Activated CD4-positive, alpha-beta T cell treated with anti-CD3 and anti-CD28 coated beads, Interleukin-2, amount 50 U/mL, for 24 hours (primary cell): ENCODE results near the gene NCAPD2.
"Not testable (repeated sequence)": the region's sequence is repeated elsewhere in the genome, so short reads cannot be mapped to it uniquely, and the experiment has no call there.

Experiments used
- DNase-seq, 2 donors: peaks; one replicate each; pipeline ENCODE4 v3.0.0-alpha.2; 2020; ENCODE audit warnings: low read depth in 1 of 2, low spot score in 1 of 2

The NCAPD2 gene

GRCh38 chr12:6494258-6494743, 399 bp downstream of the NCAPD2 start:
- no peak for DNase-seq

- no peak for DNase-seq
Measured at GRCh38 chr12:6494968-6495367, 1.1 kb downstream of the NCAPD2 start.

GRCh38 chr12:6497291-6497690, 3.4 kb downstream of the NCAPD2 start:
- DNase-seq: not testable (repeated sequence)

- DNase-seq: no peak
Measured at GRCh38 chr12:6500466-6500865, 6.6 kb downstream of the NCAPD2 start.

- no peak for DNase-seq
Measured at GRCh38 chr12:6507102-6507998, 13.4 kb downstream of the NCAPD2 start.

GRCh38 chr12:6508087-6508486, 14.2 kb downstream of the NCAPD2 start:
- no peak for DNase-seq

GRCh38 chr12:6520186-6520585, 26.3 kb downstream of the NCAPD2 start:
- DNase-seq: no peak

- no peak for DNase-seq
Measured at GRCh38 chr12:6522193-6522592, 28.3 kb downstream of the NCAPD2 start.

- DNase-seq: no peak
Measured at GRCh38 chr12:6523708-6524107, 29.8 kb downstream of the NCAPD2 start.

- no peak for DNase-seq
Measured at GRCh38 chr12:6524648-6525047, 30.7 kb downstream of the NCAPD2 start.

GRCh38 chr12:6526201-6526600, 32.3 kb downstream of the NCAPD2 start:
- no peak for DNase-seq

GRCh38 chr12:6526766-6527525, 33.0 kb downstream of the NCAPD2 start:
- no peak for DNase-seq

GRCh38 chr12:6527711-6528110, 33.8 kb downstream of the NCAPD2 start:
- no peak for DNase-seq

- DNase-seq: no peak
Measured at GRCh38 chr12:6528539-6529235, 34.8 kb downstream of the NCAPD2 start.

- no peak for DNase-seq
Measured at GRCh38 chr12:6529291-6529737, 35.4 kb downstream of the NCAPD2 start.

GRCh38 chr12:6530576-6531260, 36.8 kb downstream of the NCAPD2 start:
- no peak for DNase-seq

GRCh38 chr12:6532051-6532926, 38.4 kb downstream of the NCAPD2 start:
- DNase-seq: peak; percentile 59 to 86

- DNase-seq: no peak
Measured at GRCh38 chr12:6532927-6533652, 39.2 kb downstream of the NCAPD2 start.

GRCh38 chr12:6533653-6533922, 39.7 kb downstream of the NCAPD2 start:
- DNase-seq: no peak
